Measurements from ENCODE around the gene TMPRSS3. TPM values are rescaled to one million over a fixed set of nuclear protein-coding genes. Genes with fewer than 3 reads are reported as not detected.

The TMPRSS3 gene
- total RNA-seq, 4 donors from 2014 or later: 0.68 to 1.3 TPM; not detected in 2

GRCh38 chr21:42384989-42385388 is 10.9 kb downstream of the TMPRSS3 start:
- DNase-seq: peak; percentile 70
- H3K4me3 ChIP-seq: no peak overlapping the region
- intact Hi-C loops (cut with DNase I; ENCODE audit: low total_unique reads) (no loop called here), in situ Hi-C loops (cut with MboI; ENCODE audit: low pct_ligation_motif_present in 1 of 4, low pct_unique_long_range_greater_than_20kb in 1 of 4, low sequenced_read_pairs in 3 of 4) (loop anchor here in 1 of 4 donors (10.0 kb wide), 1 partner anchor 60 kb away; no protein-coding TSS in a partner anchor)
- 51% methylated on average over 2 of the region's 2 CpGs; no CpG with 5 or more reads in 1 of the 2 donors for WGBS, 2 donors (ENCODE audit: low coverage in 1 of 2)
- no peaks in the 10 kb centered on the region for H3K9me3 ChIP-seq
- no peaks in the 10 kb centered on the region for H3K36me3 ChIP-seq
- H3K4me1 ChIP-seq: peaks cover 3 to 21% (median 6%) of the 10 kb centered on the region in 4 donors
- TF ChIP-seq POLR2AphosphoS5 (IDR thresholded peaks at IDR 0.05) (no peak), CTCF (IDR thresholded peaks at IDR 0.05) (no peak), POLR2A (IDR thresholded peaks at IDR 0.05) (no peak)
- H3K27me3 ChIP-seq: no peaks in the 10 kb centered on the region
- peak overlapping the region; percentile 13 to 75 (median 60) for H3K27ac ChIP-seq

DNA sequence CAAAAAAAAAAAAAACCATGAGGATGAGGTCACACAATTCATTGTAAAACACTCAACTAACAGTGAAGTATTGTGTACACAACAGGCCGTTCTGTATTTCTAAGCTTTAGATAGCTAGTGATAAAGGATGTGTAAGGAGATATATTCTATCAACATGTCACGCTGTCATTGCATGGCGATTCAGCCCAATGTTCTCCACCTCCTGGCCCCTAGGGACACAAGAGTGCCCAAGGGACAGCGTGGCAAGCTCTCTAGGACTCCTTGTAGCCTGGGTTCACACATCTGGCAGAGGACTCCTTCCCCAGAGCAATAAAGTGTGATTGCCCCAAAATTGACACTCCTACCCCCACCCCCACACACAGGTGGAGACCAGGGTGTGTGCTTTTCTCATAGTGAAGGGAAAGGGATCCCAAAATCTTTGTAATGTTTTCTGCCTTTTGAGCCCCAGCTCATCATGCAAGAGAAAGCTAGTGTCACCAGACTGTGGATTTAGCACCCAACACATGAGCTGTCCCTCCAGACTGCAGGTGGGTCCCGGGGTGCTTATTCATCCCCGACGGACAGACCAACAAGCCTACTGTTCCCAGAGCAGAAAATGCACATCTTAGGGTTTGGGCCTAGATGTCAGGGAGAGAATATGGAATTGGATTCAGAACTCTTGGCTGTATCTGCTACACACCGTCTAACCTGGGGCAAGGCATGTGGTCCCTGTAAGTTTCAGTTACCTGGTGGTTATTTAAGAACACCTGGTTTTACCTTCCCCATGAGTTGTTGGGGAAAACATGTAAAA is 11.5 kb downstream of the TMPRSS3 start:
- intact Hi-C loops (cut with DNase I; ENCODE audit: low total_unique reads): no loop called here
- in situ Hi-C loops (cut with MboI; ENCODE audit: low pct_ligation_motif_present in 1 of 4, low pct_unique_long_range_greater_than_20kb in 1 of 4, low sequenced_read_pairs in 3 of 4): loop anchor here in 1 of 4 donors (10.0 kb wide), 1 partner anchor 60 kb away; no protein-coding TSS in a partner anchor
- no peaks in the 10 kb centered on the region for H3K27me3 ChIP-seq
- WGBS, 2 donors (ENCODE audit: low coverage in 1 of 2): 43 to 47% methylated on average over 3 to 8 of the region's 8 CpGs
- no peaks in the 10 kb centered on the region for H3K36me3 ChIP-seq
- peak in 1 of 5 experiments; percentile 23 for TF ChIP-seq CTCF (IDR thresholded peaks at IDR 0.05)
- TF ChIP-seq POLR2A (IDR thresholded peaks at IDR 0.05): no peak
- H3K4me3 ChIP-seq: no peak overlapping the region
- peaks cover 3 to 21% (median 6%) of the 10 kb centered on the region in 4 donors for H3K4me1 ChIP-seq
- peak overlapping the region; percentile 13 to 75 (median 58) for H3K27ac ChIP-seq
- H3K9me3 ChIP-seq: no peaks in the 10 kb centered on the region
- no peak for DNase-seq

GRCh38 chr21:42383331-42383730 is 12.5 kb downstream of the TMPRSS3 start:
- intact Hi-C loops (cut with DNase I; ENCODE audit: low total_unique reads) (no loop called here), in situ Hi-C loops (cut with MboI; ENCODE audit: low pct_ligation_motif_present in 1 of 4, low pct_unique_long_range_greater_than_20kb in 1 of 4, low sequenced_read_pairs in 3 of 4) (loop anchor here in 1 of 4 donors (10.0 kb wide), 1 partner anchor 61 kb away; no protein-coding TSS in a partner anchor)
- DNase-seq: no peak
- WGBS, 2 donors (ENCODE audit: low coverage in 1 of 2): 82% methylated on average over 6 of the region's 6 CpGs; no CpG with 5 or more reads in 1 of the 2 donors
- TF ChIP-seq POLR2AphosphoS5 (IDR thresholded peaks at IDR 0.05) (no peak), EP300 (IDR thresholded peaks at IDR 0.05; ENCODE audit: low read depth) (no peak), POLR2A (IDR thresholded peaks at IDR 0.05) (no peak), CTCF (IDR thresholded peaks at IDR 0.05) (no peak)
- Histone ChIP-seq H3K36me3 (no peaks in the 10 kb centered on the region), H3K9me3 (no peaks in the 10 kb centered on the region), H3K27me3 (no peaks in the 10 kb centered on the region), H3K4me3 (no peak overlapping the region), H3K27ac (peak overlapping the region in 1 of 4 donors; percentile 50), H3K4me1 (peaks cover 0 to 15% (median 6%) of the 10 kb centered on the region in 4 donors)

GRCh38 chr21:42382915-42383314 is 12.9 kb downstream of the TMPRSS3 start:
- Histone ChIP-seq H3K4me3 (no peak overlapping the region), H3K36me3 (no peaks in the 10 kb centered on the region), H3K27me3 (no peaks in the 10 kb centered on the region), H3K9me3 (no peaks in the 10 kb centered on the region), H3K4me1 (peaks cover 0 to 15% (median 6%) of the 10 kb centered on the region in 4 donors), H3K27ac (no peak overlapping the region)
- TF ChIP-seq POLR2AphosphoS5 (IDR thresholded peaks at IDR 0.05): no peak
- no peak for TF ChIP-seq EP300 (IDR thresholded peaks at IDR 0.05; ENCODE audit: low read depth)
- TF ChIP-seq POLR2A (IDR thresholded peaks at IDR 0.05): no peak
- TF ChIP-seq CTCF (IDR thresholded peaks at IDR 0.05): no peak
- intact Hi-C loops (cut with DNase I; ENCODE audit: low total_unique reads): no loop called here
- DNase-seq: no peak
- 86% methylated on average over 6 of the region's 6 CpGs; no CpG with 5 or more reads in 1 of the 2 donors for WGBS, 2 donors (ENCODE audit: low coverage in 1 of 2)
- in situ Hi-C loops (cut with MboI; ENCODE audit: low pct_ligation_motif_present in 1 of 4, low pct_unique_long_range_greater_than_20kb in 1 of 4, low sequenced_read_pairs in 3 of 4): loop anchor here in 1 of 4 donors (10.0 kb wide), 1 partner anchor 62 kb away; no protein-coding TSS in a partner anchor
